Transverse colon (tissue), 3 donors: ENCODE measurements around the gene ZNF594.

Source experiments
- EP300 ChIP-seq: sonication (generic); formaldehyde crosslinking; IDR thresholded peaks from one replicate; pipeline ENCODE4 v1.6.1; 2017; ENCODE audit warnings: antibody characterized with exemption, low read depth
- TF ChIP-seq, protein P1 (sequence below), 5 experiments: fragments of 200-600 bp in 3 of 5; fragments of 450-650 bp in 2 of 5; sonication (generic) in 3 of 5; IDR thresholded peaks; 1 replicate in 2 of 5; 2 replicates in 3 of 5; pipeline ENCODE4 v1.5.1; 2016 to 2017; ENCODE audit warnings: antibody characterized with exemption in 5 of 5, inconsistent platforms in 3 of 5, mild to moderate bottlenecking in 2 of 5, moderate library complexity in 1 of 5

DNA sequence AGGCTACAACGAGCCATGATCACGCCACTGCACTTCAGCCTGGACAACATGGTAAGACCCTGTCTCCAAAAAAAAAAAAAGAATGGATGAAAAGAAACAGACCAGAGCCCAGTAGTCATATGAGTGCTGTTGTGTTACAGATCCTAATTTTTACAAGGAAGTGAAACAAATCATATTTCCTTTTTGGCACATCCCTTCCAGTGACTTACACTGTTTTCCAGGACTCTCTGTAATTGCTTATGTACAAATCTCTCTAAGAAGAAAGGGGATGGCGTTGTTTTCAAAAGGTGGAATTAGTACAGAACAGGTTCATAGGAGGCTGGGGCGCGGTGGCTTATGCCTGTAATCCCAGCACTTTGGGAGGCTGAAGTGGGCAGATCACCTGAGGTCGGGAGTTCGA lies 19.8 kb upstream of the ZNF594 start:
- no peak for TF ChIP-seq EP300
- TF ChIP-seq, protein P1, sequence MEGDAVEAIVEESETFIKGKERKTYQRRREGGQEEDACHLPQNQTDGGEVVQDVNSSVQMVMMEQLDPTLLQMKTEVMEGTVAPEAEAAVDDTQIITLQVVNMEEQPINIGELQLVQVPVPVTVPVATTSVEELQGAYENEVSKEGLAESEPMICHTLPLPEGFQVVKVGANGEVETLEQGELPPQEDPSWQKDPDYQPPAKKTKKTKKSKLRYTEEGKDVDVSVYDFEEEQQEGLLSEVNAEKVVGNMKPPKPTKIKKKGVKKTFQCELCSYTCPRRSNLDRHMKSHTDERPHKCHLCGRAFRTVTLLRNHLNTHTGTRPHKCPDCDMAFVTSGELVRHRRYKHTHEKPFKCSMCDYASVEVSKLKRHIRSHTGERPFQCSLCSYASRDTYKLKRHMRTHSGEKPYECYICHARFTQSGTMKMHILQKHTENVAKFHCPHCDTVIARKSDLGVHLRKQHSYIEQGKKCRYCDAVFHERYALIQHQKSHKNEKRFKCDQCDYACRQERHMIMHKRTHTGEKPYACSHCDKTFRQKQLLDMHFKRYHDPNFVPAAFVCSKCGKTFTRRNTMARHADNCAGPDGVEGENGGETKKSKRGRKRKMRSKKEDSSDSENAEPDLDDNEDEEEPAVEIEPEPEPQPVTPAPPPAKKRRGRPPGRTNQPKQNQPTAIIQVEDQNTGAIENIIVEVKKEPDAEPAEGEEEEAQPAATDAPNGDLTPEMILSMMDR (IDR thresholded peaks at IDR 0.05), result no peak
